Measurements from ENCODE around the gene BMP2K.

Gene BMP2K

GRCh38 chr4:78763763-78764387 lies 12.3 kb upstream of the BMP2K start:
- no peak for DNase-seq (ENCODE audit: low read depth in 3 of 3, low spot score in 1 of 3)

GRCh38 chr4:78764498-78764961 lies 11.6 kb upstream of the BMP2K start:
- DNase-seq (ENCODE audit: low read depth in 3 of 3, low spot score in 1 of 3) = no peak

DNA sequence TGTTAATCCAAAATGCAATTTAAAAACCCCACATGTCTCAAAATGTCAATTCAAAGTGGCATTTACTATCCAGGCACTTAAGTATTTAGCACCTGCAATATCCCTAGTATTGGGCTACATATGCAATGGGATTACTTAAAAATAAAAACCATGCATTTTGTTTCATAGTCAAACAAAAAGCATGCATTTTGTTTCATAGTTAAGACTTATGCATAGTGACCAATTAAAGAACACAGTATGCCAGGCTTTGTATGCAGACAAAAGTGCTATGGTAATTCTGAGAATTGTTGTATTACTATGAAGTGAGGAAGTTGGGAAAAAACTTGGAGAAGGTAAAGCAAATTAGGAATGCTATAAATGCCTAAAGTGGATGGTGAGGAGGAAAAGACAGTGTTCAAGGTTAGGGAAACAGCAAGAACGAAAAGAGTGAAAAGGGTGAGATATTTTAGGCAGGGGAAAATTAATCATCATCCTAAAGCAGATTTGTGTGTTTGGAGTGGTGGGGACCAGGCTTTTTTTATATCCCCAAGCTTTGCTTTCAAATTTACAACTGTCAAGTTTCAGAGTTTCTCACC lies 10.6 kb upstream of the BMP2K start:
- DNase-seq (ENCODE audit: low read depth in 3 of 3, low spot score in 1 of 3) = no peak

- DNase-seq (ENCODE audit: low read depth in 3 of 3, low spot score in 1 of 3) = no peak
Measured at GRCh38 chr4:78766026-78766425, 10.1 kb upstream of the BMP2K start.

DNA sequence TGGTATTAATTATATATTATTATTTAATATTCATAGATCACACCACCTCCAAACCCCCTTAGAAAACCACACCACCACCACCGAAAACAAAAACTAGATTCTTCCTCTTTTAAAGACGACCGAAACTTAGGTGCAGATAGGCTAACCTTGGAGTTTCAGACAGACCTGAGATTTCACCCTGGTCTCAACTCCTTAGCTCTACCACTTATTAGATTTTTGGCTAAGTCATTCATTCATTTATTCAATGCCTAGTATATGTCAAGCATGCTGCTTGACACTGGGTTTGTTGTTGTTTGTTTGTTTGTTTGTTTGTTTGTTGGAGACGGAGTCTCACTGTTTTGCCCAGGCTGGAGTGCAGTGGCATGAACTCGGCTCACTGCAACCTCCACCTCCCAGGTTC lies 9.5 kb upstream of the BMP2K start:
- no peak for DNase-seq (ENCODE audit: low read depth in 3 of 3, low spot score in 1 of 3)

GRCh38 chr4:78767350-78767749 lies 8.8 kb upstream of the BMP2K start:
- DNase-seq (ENCODE audit: low read depth in 3 of 3, low spot score in 1 of 3) = no peak

- DNase-seq (ENCODE audit: low read depth in 3 of 3, low spot score in 1 of 3) = no peak
Measured at GRCh38 chr4:78768452-78769180, 7.5 kb upstream of the BMP2K start.

DNA sequence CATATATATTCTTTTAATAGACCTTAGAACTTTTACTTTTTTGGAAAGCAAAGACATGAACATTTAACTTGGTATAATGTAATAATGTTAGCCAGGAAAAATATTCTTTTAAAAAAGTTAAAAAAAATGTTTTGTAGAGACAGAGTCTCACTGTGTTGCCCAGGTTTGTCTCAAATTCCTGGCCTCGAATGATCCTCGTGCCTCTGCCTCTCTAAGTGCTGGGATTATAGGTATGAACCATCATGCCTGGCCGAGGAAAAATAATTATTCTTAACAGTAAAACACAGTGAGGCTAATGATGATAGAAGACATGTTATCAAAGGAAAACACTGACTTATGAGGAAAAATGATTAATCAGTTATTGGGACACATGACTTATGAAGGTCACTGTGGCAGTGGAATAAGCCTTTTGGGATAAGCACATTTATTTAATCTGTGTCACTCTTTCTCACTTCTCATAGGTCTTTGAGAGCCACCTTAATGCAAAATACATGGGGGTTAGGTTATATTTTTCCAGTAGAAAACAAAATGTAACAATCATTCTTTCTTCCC lies 6.0 kb upstream of the BMP2K start:
- no peak for DNase-seq (ENCODE audit: low read depth in 3 of 3, low spot score in 1 of 3)

DNA sequence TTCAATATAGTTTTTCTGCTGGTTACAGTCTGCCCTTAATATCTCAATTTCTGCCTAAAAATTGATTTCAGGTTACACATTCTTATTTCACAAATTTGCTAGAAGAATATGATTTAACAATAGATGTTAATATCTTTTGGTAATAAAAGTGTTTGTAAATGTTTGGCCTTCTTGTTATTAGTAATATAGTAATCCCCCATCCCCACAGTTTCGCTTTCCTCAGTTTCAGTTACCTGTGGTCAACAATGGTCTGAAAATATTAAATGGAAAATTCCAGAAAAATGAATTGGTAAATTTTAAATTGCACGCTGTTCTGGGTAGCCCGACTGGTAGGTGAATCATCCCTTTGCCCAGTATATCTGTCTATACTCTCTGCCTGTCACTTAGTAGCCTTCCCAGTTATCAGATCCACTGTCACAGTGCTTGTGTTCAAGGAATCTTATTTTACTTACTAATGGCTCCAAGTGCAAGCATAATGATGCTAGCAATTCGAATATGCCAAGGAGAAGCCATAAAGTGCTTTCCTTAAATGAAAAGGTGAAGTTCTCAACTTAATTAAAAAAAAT lies 3.5 kb upstream of the BMP2K start:
- no peak for DNase-seq (ENCODE audit: low read depth in 3 of 3, low spot score in 1 of 3)

- no peak for DNase-seq (ENCODE audit: low read depth in 3 of 3, low spot score in 1 of 3)
Measured at GRCh38 chr4:78774417-78774816, 1.7 kb upstream of the BMP2K start.

DNA sequence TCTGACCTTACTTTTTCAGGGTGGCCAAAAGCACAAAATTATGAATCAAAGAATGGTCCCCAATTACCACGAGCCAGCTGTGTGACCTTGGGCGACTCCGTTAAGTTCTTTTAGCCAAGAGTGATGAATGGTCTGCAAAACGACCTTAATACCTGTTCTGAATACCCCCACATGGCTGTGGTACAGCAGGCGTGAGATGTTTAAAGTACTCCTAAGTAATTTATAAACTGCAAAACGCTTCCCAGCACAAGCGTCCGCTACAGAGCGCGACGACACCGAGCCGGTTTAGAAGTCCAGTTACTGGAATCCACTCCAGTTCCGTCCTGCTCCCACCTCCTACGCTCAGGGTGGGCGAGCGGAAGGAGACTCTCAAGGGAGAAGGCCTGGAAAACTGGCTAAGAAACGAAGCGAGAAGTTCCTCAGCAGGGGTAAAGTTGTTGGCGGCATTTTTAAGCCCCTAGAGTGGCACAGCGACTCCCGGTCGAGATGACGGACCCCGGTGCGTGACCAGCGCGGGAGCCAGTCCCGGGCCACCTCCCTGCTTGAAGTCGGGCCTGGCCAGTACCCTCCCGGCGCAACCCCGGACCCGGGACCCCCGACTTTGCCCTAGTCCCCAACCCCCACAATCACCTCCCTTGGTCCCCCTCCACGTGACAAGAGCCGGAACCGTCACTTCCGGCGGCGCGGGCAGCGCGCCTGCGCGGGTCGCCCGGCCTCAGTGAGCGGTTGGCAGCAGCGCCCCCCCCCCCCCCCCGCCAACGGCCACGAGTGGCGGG lies 659 bp upstream of the BMP2K start:
- peak; percentile 62 to 80 (median 77) for DNase-seq (ENCODE audit: low read depth in 3 of 3, low spot score in 1 of 3)

DNA sequence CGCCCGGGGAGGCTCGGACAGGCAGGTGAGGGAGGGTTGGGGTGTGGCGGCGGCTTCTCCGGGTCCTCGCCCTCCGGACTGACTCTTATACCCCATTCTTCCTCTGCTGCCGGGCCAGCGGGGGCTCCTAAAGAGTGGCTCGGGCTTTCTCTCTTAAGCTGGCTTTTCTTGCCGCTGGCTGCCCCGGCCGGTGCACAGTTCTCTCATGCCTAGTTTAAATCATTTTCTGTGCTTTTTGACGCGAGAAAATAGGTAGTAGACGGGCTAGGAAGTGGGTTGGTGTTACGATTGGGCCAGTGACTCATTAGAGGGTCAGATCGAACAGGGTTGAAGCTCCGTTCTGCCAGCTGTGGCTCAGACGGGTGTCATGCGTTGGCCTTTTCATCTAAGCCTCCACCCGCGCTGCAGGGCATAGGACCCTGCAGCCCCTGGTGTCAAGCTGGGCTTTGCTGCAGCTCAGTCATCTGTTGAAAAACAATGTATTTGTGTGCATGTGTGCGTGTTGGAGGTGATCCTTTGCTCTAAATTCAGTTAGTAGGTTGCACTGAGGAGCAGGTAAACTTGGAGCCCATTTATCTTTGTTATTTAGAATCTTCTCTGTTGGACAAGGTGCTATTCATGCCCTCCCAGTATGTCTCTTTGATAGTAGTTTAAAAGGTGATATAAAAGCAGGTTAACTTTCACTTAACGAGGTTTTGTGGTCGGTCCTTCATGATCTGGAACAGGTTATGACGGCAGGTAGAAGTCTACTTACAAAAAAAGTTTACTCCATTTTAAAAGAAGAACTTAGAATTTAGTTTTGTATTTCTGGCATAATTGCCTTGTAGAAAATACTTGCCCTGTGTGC lies 802 bp downstream of the BMP2K start:
- peak in 2 of 3 donors; percentile 14 to 17 for DNase-seq (ENCODE audit: low read depth in 3 of 3, low spot score in 1 of 3)

GRCh38 chr4:78777576-78777940 lies 1.4 kb downstream of the BMP2K start:
- no peak for DNase-seq (ENCODE audit: low read depth in 3 of 3, low spot score in 1 of 3)

DNA sequence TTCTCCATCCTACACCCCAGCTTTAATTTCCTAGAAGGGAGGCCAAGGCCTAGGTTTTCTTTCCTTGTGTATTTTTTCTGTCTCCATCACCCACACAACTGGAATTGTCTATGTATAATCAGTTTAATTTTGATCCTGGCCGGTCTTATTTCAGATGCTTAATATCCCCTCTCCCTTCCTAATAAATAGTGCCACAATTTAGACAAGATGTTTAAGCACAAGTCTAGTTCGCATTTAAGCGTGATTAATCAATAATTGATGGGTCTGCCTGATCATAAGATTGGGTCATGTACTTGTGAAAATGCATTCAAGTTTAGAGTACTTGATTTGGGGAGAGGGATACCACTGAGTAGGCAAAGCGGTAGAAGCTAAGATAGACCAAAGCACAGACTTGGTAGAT lies 2.4 kb downstream of the BMP2K start:
- no peak for DNase-seq (ENCODE audit: low read depth in 3 of 3, low spot score in 1 of 3)

GRCh38 chr4:78779280-78779679 lies 3.1 kb downstream of the BMP2K start:
- no peak for DNase-seq (ENCODE audit: low read depth in 3 of 3, low spot score in 1 of 3)

DNA sequence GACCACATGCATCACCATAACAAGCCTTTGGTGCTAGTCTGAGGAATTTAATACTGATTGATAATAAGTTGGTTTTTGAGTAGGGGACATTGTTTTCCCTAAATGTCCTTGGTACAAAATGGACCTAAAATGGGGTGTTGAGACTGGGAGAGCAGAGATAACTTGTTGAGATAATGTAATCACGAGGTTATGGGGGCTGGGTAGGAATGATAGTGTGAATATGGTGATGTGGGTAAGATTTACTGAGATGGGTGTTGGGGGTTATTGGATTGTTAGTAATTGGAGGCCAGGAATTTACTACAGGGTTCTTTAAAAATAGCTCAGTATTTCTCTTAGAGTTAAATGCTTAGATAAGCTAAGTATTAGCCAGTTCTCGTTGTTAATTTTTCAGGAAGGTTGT lies 3.9 kb downstream of the BMP2K start:
- DNase-seq (ENCODE audit: low read depth in 3 of 3, low spot score in 1 of 3) = no peak

- DNase-seq (ENCODE audit: low read depth in 3 of 3, low spot score in 1 of 3) = no peak
Measured at GRCh38 chr4:78781139-78781538, 5.0 kb downstream of the BMP2K start.

- no peak for DNase-seq (ENCODE audit: low read depth in 3 of 3, low spot score in 1 of 3)
Measured at GRCh38 chr4:78781924-78782323, 5.8 kb downstream of the BMP2K start.

- no peak for DNase-seq (ENCODE audit: low read depth in 3 of 3, low spot score in 1 of 3)
Measured at GRCh38 chr4:78784236-78784865, 8.2 kb downstream of the BMP2K start.

All from stimulated activated CD4-positive, alpha-beta T cell treated with anti-CD3 and anti-CD28 coated beads, TNF-alpha, amount 100 ng/mL, for 1 hour (primary cell).